HepG2 (cell line): Measurements from ENCODE around the gene RPS6KA2. TPM values are rescaled to one million over a fixed set of nuclear protein-coding genes. Genes with fewer than 3 reads are reported as not detected.

ENCODE experiments used
- ATAC-seq: fragments of 200-7000 bp; cut with Tn5 transposase; 3 replicates; pipeline ENCODE4 v1.9.1; 2020; ENCODE audit warnings: mild to moderate bottlenecking, moderate library complexity
- BruUV-seq: library from RNA; stranded (reverse); fragments of 400-500 nt; replicated peaks from 2 replicates; lab custom pipeline; 2021; lab: Mats Ljungman, UMichigan
- CTCF ChIA-PET: fragments of 300-600 bp; formaldehyde crosslinking; extraction: SDS; loops from one replicate; lab custom pipeline; 2021; ENCODE audit warnings: low total read pairs, inconsistent platforms, low intra/inter-chr PET ratio; lab: Yijun Ruan, JAX
- POLR2A ChIA-PET: fragments of 350-600 bp; sonication (Branson Sonifier 250); formaldehyde crosslinking; loops from one replicate; lab custom pipeline; 2020; ENCODE audit warnings: antibody characterized with exemption, inconsistent platforms; lab: Yijun Ruan, JAX
- DNase-seq: peaks from one replicate; pipeline ENCODE4 v3.0.0-alpha.2; 2015; ENCODE audit warnings: low spot score
- FAIRE-seq: peaks from 3 replicates; lab custom pipeline; 2011; peaks lifted over from hg19 to GRCh38; lab: Jason Lieb, UNC
- H2AFZ ChIP-seq: one replicate; pipeline ENCODE4 v1.6.1; 2011; ENCODE audit warnings: low read length, inconsistent platforms
- H3K27ac ChIP-seq: fragments of 300-600 bp; 3 replicates; pipeline ENCODE4 v1.8.0; 2011; ENCODE audit warnings: mixed run types, mild to moderate bottlenecking, mixed read lengths, low read length, inconsistent platforms; ENCODE audit not compliant: insufficient read depth; ENCODE audit errors: extremely low read length
- H3K27me3 ChIP-seq, 2 experiments: fragments of 200-600 bp in 1 of 2; 2 replicates in 1 of 2; 3 replicates in 1 of 2; pipeline versions ENCODE4 v1.6.0 to v1.8.0; 2011; ENCODE audit warnings: low read length in 2 of 2, mild to moderate bottlenecking in 2 of 2, moderate library complexity in 2 of 2, inconsistent platforms in 1 of 2; ENCODE audit not compliant: insufficient read depth in 2 of 2, control insufficient read depth in 1 of 2
- H3K36me3 ChIP-seq, 2 experiments: fragments of 200-600 bp in 1 of 2; replicated peaks in 1 of 2; 2 replicates in 1 of 2; 3 replicates in 1 of 2; pipeline versions ENCODE4 v1.5.1 to v1.8.0; 2011; ENCODE audit warnings: low read length in 2 of 2, inconsistent platforms in 1 of 2; ENCODE audit not compliant: insufficient read depth in 2 of 2, control insufficient read depth in 1 of 2
- H3K4me1 ChIP-seq: 2 replicates; pipeline ENCODE4 v1.5.1; 2012; ENCODE audit warnings: low read length, inconsistent platforms; ENCODE audit not compliant: insufficient read depth
- H3K4me2 ChIP-seq: 2 replicates; pipeline ENCODE4 v1.6.0; 2011; ENCODE audit warnings: low read depth, low read length, inconsistent platforms
- H3K4me3 ChIP-seq, 3 experiments: fragments of 200-600 bp in 1 of 3; sonication (generic), shearing (Covaris generic) in 1 of 3; replicated peaks in 1 of 3; 2 replicates each; pipeline ENCODE4 v1.5.1; 2011 to 2016; ENCODE audit warnings: low read length in 3 of 3, inconsistent platforms in 2 of 3, low read depth in 2 of 3, mild to moderate bottlenecking in 2 of 3, control low read depth in 1 of 3, mixed read lengths in 1 of 3; ENCODE audit not compliant: insufficient read depth in 1 of 3
- H3K79me2 ChIP-seq: one replicate; pipeline ENCODE4 v1.6.1; 2011; ENCODE audit warnings: low read length, inconsistent platforms; ENCODE audit not compliant: insufficient read depth
- H3K9ac ChIP-seq: 2 replicates; pipeline ENCODE4 v1.6.0; 2011; ENCODE audit warnings: mild to moderate bottlenecking, low read depth, low read length, inconsistent platforms; ENCODE audit not compliant: insufficient read depth
- H3K9me3 ChIP-seq: 2 replicates; pipeline ENCODE4 v1.5.1; 2012; ENCODE audit warnings: mild to moderate bottlenecking, low read length
- H4K20me1 ChIP-seq: 2 replicates; pipeline ENCODE4 v1.6.0; 2011; ENCODE audit warnings: inconsistent platforms, mild to moderate bottlenecking, low read length, moderate library complexity; ENCODE audit not compliant: insufficient read depth
- ELF3 ChIP-seq: IDR thresholded peaks from 2 replicates; pipeline ENCODE4 v1.6.1; 2016; ENCODE audit warnings: missing genetic modification reagents, missing compliant biosample characterization
- EZH2 ChIP-seq: conservative IDR thresholded peaks from 2 replicates; pipeline ENCODE4 v1.6.1; 2012; ENCODE audit warnings: mild to moderate bottlenecking, low read depth, low read length, moderate library complexity
- RNF219 ChIP-seq: sonication (generic); formaldehyde crosslinking; IDR thresholded peaks from 2 replicates; pipeline ENCODE4 v1.5.0; 2020; ENCODE audit warnings: mild to moderate bottlenecking, missing genetic modification reagents
- SMAD1 ChIP-seq: sonication (generic); formaldehyde crosslinking; IDR thresholded peaks from 2 replicates; pipeline ENCODE4 v1.4.0; 2020; ENCODE audit warnings: missing genetic modification reagents, low read depth, mild to moderate bottlenecking, borderline replicate concordance
- SRSF1 ChIP-seq: fragments of 200-400 bp; formaldehyde crosslinking; optimal IDR thresholded peaks from 2 replicates; pipeline ENCODE3; 2017; ENCODE audit warnings: mild to moderate bottlenecking, low read depth, low read length, moderate library complexity
- WGBS: methylation state at CpG from one replicate; pipeline ENCODE4 v1.1.6; 2017; ENCODE audit warnings: low lambda C conversion rate; 5-methylcytosine and 5-hydroxymethylcytosine counted together
- in situ Hi-C: cut with HindIII; loops from 2 replicates; pipeline ENCODE4 v1.10.0; 2017; ENCODE audit warnings: low pct_unique_long_range_greater_than_20kb; ENCODE audit not compliant: extremely low pct_ligation_motif_present
- intact Hi-C: fragments of 100-400 bp; cut with micrococcal nuclease; formaldehyde crosslinking; loops from one replicate; pipeline ENCODE4 v1.10.0; 2022; ENCODE audit not compliant: unreplicated experiment
- polyA plus RNA-seq, 8 experiments: library from polyadenylated mRNA; depleted of rRNA in 3 of 8; stranded (reverse) in 7 of 8; unstranded in 1 of 8; fragments of >200 nt; fragmentation: Illumina TruSeq in 4 of 8; extraction: Trizol in 4 of 8; gene quantifications; 2 replicates each; pipeline versions ENCODE4 v1.2.1 to v1.2.3, GENCODE V29; 2011 to 2016; ENCODE audit warnings: low read depth in 4 of 8, missing spikeins in 1 of 8, mixed read lengths in 1 of 8; ENCODE audit not compliant: insufficient read depth in 1 of 8
- total RNA-seq, 5 experiments: library from RNA; depleted of rRNA; stranded (reverse); fragments of >200 nt; fragmentation: Illumina TruSeq; extraction: Trizol; gene quantifications; 2 replicates each; pipeline ENCODE4 v1.2.3, GENCODE V29; 2016; ENCODE audit warnings: low read depth in 1 of 5
- TF ChIP-seq, protein P1 (sequence below): sonication (generic); formaldehyde crosslinking; IDR thresholded peaks from 2 replicates; pipeline ENCODE4 v1.4.0; 2020; ENCODE audit warnings: missing genetic modification reagents
- TF ChIP-seq, protein P2 (sequence below): sonication (generic); formaldehyde crosslinking; IDR thresholded peaks from 2 replicates; pipeline ENCODE4 v1.5.1; 2020; ENCODE audit warnings: mild to moderate bottlenecking, missing genetic modification reagents, borderline replicate concordance

RPS6KA2 gene
- total and polyA plus RNA-seq, 2 of the 13 experiments (the other 11 are each of a cell fraction or from before 2014, with no cell fraction given): 0.22 to 0.38 TPM

DNA sequence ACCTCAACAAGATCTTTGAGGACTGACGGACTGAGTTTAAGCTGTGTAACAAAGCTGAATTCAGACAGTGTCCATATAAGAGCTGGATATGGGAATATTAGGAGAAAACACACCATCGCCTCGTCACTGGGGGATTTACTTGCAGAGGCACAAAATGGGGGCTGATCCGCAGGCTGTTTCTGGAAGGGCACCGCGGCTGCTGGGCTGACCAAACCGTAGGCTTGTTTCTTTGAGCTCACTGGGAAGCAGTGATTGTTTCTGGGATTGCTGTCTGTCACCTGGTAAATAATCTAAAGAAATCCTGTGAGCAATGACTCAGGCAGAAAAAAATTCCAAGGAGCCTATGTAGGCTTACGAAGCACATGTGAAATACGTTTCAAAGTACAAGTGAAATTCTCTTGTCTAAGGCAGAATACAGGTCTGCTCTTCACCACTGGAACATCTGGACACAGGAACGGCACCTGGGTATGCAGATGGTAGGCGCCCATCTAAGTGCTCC is 180.4 kb downstream of the RPS6KA2 start (continued):
- TF ChIP-seq, protein P1, sequence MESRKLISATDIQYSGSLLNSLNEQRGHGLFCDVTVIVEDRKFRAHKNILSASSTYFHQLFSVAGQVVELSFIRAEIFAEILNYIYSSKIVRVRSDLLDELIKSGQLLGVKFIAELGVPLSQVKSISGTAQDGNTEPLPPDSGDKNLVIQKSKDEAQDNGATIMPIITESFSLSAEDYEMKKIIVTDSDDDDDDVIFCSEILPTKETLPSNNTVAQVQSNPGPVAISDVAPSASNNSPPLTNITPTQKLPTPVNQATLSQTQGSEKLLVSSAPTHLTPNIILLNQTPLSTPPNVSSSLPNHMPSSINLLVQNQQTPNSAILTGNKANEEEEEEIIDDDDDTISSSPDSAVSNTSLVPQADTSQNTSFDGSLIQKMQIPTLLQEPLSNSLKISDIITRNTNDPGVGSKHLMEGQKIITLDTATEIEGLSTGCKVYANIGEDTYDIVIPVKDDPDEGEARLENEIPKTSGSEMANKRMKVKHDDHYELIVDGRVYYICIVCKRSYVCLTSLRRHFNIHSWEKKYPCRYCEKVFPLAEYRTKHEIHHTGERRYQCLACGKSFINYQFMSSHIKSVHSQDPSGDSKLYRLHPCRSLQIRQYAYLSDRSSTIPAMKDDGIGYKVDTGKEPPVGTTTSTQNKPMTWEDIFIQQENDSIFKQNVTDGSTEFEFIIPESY (CRISPR knock-in tag): no peak
- TF ChIP-seq ELF3 (CRISPR knock-in tag) (no peak), RNF219 (no peak), SMAD1 (no peak)

DNA sequence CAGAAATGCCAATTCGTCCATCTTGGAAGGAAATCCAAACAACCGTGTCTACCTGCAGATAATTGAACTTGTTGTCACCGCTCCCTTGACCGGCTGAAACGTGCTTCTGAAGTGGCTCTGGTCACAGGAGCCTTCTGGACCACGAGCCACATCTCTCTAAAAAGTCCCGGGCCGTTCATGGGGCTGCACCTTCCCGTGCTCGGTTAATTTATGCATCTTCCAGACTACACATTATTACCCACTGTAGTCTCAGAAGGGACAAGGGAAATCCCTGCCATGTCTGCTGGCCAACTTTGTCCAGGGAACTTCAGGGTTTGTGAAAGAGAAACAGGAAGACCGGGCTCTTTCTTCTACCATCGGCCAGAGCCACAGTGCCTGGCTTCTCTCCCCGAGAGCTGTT is 180.9 kb downstream of the RPS6KA2 start:
- WGBS: 32% methylated on average over 13 of the region's 13 CpGs
- POLR2A ChIA-PET: no interaction called here
- H4K20me1 ChIP-seq: no peaks in the 10 kb centered on the region
- intact Hi-C loops (no loop called here), in situ Hi-C loops (no loop called here)
- no peaks in the 10 kb centered on the region for H3K79me2 ChIP-seq
- no peaks in the 10 kb centered on the region for H3K9me3 ChIP-seq
- no peak overlapping the region for H3K9ac ChIP-seq
- H3K27me3 ChIP-seq: peaks cover 12 to 58% of the 10 kb centered on the region in 2 experiments
- CTCF ChIA-PET: no interaction called here
- DNase-seq: no peak
- no TSS peak for BruUV-seq
- FAIRE-seq: no peak
- H3K27ac ChIP-seq: no peak overlapping the region
- ATAC-seq: no peak
- H3K4me3 ChIP-seq: no peak overlapping the region
- H3K4me2 ChIP-seq: no peak overlapping the region
- TF ChIP-seq EZH2 (0 out of 2 replicates have a peak, but pooled peaks have one; percentile 38), SRSF1 (no peak)
- TF ChIP-seq, protein P2, sequence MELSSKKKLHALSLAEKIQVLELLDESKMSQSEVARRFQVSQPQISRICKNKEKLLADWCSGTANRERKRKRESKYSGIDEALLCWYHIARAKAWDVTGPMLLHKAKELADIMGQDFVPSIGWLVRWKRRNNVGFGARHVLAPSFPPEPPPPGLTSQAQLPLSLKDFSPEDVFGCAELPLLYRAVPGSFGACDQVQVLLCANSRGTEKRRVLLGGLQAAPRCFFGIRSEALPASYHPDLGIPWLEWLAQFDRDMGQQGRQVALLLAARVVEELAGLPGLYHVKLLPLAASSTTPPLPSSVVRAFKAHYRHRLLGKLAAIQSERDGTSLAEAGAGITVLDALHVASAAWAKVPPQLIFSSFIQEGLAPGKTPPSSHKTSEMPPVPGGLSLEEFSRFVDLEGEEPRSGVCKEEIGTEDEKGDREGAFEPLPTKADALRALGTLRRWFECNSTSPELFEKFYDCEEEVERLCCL (CRISPR knock-in tag): no peak
- H3K36me3 ChIP-seq: no peaks in the 10 kb centered on the region
- no peaks in the 10 kb centered on the region for H3K4me1 ChIP-seq
- H2AFZ ChIP-seq: no peak overlapping the region
